ENCODE results near the gene ANKS1B. TPM values are rescaled to one million over a fixed set of nuclear protein-coding genes. Genes with fewer than 3 reads are reported as not detected.

Gene ANKS1B
- total and polyA plus RNA-seq, 2 of the 4 experiments (the other 2 are of a cell fraction) = 0.17 to 0.18 TPM

DNA sequence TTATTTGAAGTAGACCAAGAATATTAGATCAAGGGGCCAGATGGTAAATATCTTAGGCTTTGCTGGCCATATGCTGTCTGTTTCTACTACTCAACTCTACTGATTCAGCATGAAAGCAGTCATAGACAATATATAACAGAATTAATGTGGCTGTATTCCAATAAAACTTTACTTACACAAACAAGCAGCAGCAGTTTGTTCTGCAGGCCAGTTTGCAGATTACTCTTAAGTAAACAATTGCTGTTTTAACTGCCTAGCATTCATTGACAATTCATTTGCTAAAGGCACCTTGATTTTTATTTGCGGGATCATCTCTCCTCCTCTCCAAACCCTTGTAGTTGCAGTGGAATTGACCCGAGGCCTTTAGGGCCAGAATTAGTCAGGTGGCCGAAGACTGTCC is 431.3 kb downstream of the ANKS1B start:
- in situ Hi-C loops (cut with MboI; ENCODE audit: low sequenced_read_pairs) = no loop called here
- WGBS, 2 experiments (ENCODE audit: extremely low coverage in 2 of 2, insufficient read length in 1 of 2) = no CpG with 5 or more reads among the region's 3 CpGs
- dilution Hi-C loops (cut with HindIII; ENCODE audit: low sequenced_read_pairs, unreplicated experiment) = no loop called here

More for the DNA sequence above, 431.3 kb downstream of the ANKS1B start:
- Histone ChIP-seq H3K79me1 (ENCODE audit: low read depth in 1 of 2, low read length in 2 of 2) (no peaks in the 10 kb centered on the region), H3K36me3 (ENCODE audit: control insufficient read depth, insufficient read depth, low read length) (no peaks in the 10 kb centered on the region), H3K4ac (ENCODE audit: low read depth, low read length) (no peak overlapping the region), H4K5ac (ENCODE audit: low read depth, low read length) (no peak overlapping the region), H4K20me1 (ENCODE audit: insufficient read depth, low read length) (no peaks in the 10 kb centered on the region), H3K23ac (ENCODE audit: low read depth, low read length) (no peak overlapping the region), H3K9ac (ENCODE audit: low read depth, low read length) (no peak overlapping the region), H2AFZ (replicated peaks; ENCODE audit: low read length, poor library complexity) (no peak overlapping the region), H3K18ac (ENCODE audit: low read depth, low read length) (no peak overlapping the region), H2BK120ac (ENCODE audit: low read depth, low read length) (no peak overlapping the region), H2BK5ac (ENCODE audit: low read depth, low read length, poor library complexity, severe bottlenecking) (no peak overlapping the region), H3K14ac (replicated peaks; ENCODE audit: low read depth, low read length) (no peak overlapping the region), H2AK9ac (replicated peaks; ENCODE audit: low read depth, low read length, poor library complexity) (no peak overlapping the region), H3K4me2 (ENCODE audit: low read depth, low read length) (no peak overlapping the region), H2AK5ac (ENCODE audit: low read depth, low read length) (no peak overlapping the region), H3K9me3 (ENCODE audit: control insufficient read depth, insufficient read depth, low read length) (peaks cover 7% of the 10 kb centered on the region), H3K56ac (ENCODE audit: extremely low read depth, insufficient read depth, low read length) (no peak overlapping the region), H3K27ac (ENCODE audit: insufficient read depth, low read length) (no peak overlapping the region), H3K27me3 (ENCODE audit: control insufficient read depth, insufficient read depth, low read length) (no peaks in the 10 kb centered on the region), H2BK15ac (ENCODE audit: low read depth, low read length) (no peak overlapping the region), H4K8ac (ENCODE audit: low read depth in 2 of 2, low read length in 2 of 2) (no peak overlapping the region), H3K9me1 (ENCODE audit: insufficient read depth, low read length) (no peaks in the 10 kb centered on the region), H3K4me3 (ENCODE audit: insufficient read depth, low read depth, low read length) (no peak overlapping the region), H2BK20ac (ENCODE audit: low read depth, low read length) (no peak overlapping the region), H3K4me1 (ENCODE audit: control insufficient read depth, insufficient read depth, low read length) (no peaks in the 10 kb centered on the region), H4K91ac (ENCODE audit: insufficient read depth, low read depth, low read length) (no peak overlapping the region)
- ATAC-seq (ENCODE audit: low read depth) (no peak), DNase-seq (no peak)
- CTCF ChIA-PET = no interaction called here
- POLR2A ChIA-PET (ENCODE audit: unreplicated experiment) = no interaction called here
- BruUV-seq (replicated peaks) = no TSS peak
- intact Hi-C loops (cut with micrococcal nuclease) = no loop called here
- TF ChIP-seq RFX5 (IDR thresholded peaks at IDR 0.05; ENCODE audit: low read depth, low read length) (no peak), RCOR1 (IDR thresholded peaks at IDR 0.05; ENCODE audit: insufficient replicate concordance, low read length) (no peak), MAZ (IDR thresholded peaks at IDR 0.05; ENCODE audit: borderline replicate concordance, low read depth, low read length) (no peak), MXI1 (IDR thresholded peaks at IDR 0.05; ENCODE audit: borderline replicate concordance, low read depth, low read length) (no peak), CHD1 (IDR thresholded peaks at IDR 0.05; ENCODE audit: low read depth, low read length) (no peak), SMC3 (IDR thresholded peaks at IDR 0.05; ENCODE audit: low read depth, low read length) (no peak), MAFK (IDR thresholded peaks at IDR 0.05; ENCODE audit: low read depth, low read length) (no peak), FOS (IDR thresholded peaks at IDR 0.05; ENCODE audit: low read depth, low read length) (no peak), BHLHE40 (IDR thresholded peaks at IDR 0.05; ENCODE audit: low read depth, low read length) (no peak), CEBPB (IDR thresholded peaks at IDR 0.05; ENCODE audit: low read depth, low read length) (no peak), POLR2A (IDR thresholded peaks at IDR 0.05; ENCODE audit: low read depth, low read length) (no peak), NFE2L2 (IDR thresholded peaks at IDR 0.05; ENCODE audit: low read depth, low read length) (no peak), RAD21 (IDR thresholded peaks at IDR 0.05; ENCODE audit: low read length) (no peak)
- TF ChIP-seq, protein P1, sequence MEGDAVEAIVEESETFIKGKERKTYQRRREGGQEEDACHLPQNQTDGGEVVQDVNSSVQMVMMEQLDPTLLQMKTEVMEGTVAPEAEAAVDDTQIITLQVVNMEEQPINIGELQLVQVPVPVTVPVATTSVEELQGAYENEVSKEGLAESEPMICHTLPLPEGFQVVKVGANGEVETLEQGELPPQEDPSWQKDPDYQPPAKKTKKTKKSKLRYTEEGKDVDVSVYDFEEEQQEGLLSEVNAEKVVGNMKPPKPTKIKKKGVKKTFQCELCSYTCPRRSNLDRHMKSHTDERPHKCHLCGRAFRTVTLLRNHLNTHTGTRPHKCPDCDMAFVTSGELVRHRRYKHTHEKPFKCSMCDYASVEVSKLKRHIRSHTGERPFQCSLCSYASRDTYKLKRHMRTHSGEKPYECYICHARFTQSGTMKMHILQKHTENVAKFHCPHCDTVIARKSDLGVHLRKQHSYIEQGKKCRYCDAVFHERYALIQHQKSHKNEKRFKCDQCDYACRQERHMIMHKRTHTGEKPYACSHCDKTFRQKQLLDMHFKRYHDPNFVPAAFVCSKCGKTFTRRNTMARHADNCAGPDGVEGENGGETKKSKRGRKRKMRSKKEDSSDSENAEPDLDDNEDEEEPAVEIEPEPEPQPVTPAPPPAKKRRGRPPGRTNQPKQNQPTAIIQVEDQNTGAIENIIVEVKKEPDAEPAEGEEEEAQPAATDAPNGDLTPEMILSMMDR (conservative IDR thresholded peaks at IDR 0.05; ENCODE audit: low read depth, low read length) = no peak
- TF ChIP-seq, protein P2, sequence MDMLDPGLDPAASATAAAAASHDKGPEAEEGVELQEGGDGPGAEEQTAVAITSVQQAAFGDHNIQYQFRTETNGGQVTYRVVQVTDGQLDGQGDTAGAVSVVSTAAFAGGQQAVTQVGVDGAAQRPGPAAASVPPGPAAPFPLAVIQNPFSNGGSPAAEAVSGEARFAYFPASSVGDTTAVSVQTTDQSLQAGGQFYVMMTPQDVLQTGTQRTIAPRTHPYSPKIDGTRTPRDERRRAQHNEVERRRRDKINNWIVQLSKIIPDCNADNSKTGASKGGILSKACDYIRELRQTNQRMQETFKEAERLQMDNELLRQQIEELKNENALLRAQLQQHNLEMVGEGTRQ (IDR thresholded peaks at IDR 0.05; ENCODE audit: low read depth, low read length) = no peak
- TF ChIP-seq, protein P3, sequence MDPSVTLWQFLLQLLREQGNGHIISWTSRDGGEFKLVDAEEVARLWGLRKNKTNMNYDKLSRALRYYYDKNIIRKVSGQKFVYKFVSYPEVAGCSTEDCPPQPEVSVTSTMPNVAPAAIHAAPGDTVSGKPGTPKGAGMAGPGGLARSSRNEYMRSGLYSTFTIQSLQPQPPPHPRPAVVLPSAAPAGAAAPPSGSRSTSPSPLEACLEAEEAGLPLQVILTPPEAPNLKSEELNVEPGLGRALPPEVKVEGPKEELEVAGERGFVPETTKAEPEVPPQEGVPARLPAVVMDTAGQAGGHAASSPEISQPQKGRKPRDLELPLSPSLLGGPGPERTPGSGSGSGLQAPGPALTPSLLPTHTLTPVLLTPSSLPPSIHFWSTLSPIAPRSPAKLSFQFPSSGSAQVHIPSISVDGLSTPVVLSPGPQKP (IDR thresholded peaks at IDR 0.05; ENCODE audit: borderline replicate concordance, low read depth, low read length) = no peak

All from IMR-90 (cell line).